PC-9 (cell line): ENCODE measurements around the gene AKR7A2. TPM values are rescaled to one million over a fixed set of nuclear protein-coding genes. Genes with fewer than 3 reads are reported as not detected.

Experiments used
- BruUV-seq: library from RNA; stranded (reverse); fragments of 400-500 nt; replicated peaks from 2 replicates; lab custom pipeline; 2021; lab: Mats Ljungman, UMichigan
- CTCF ChIA-PET: fragments of 300-600 bp; sonication (Branson Sonifier 250); formaldehyde crosslinking; loops from one replicate; lab custom pipeline; 2022; ENCODE audit warnings: antibody characterized with exemption; lab: Charles Lee
- POLR2A ChIA-PET: fragments of 300-600 bp; sonication (Branson Sonifier 250); formaldehyde crosslinking; loops from one replicate; lab custom pipeline; 2022; ENCODE audit warnings: antibody characterized with exemption; ENCODE audit not compliant: unreplicated experiment; lab: Charles Lee
- DNase-seq, 2 experiments: peaks; one replicate each; pipeline versions ENCODE4 v3.0.0 to v3.0.0-alpha.2; 2015 to 2022; ENCODE audit warnings: mixed read lengths in 1 of 2
- H2AFZ ChIP-seq: fragments of 200-600 bp; sonication (generic); 2 replicates; pipeline ENCODE4 v1.8.1; 2017; ENCODE audit warnings: antibody characterized with exemption
- H3F3A ChIP-seq: fragments of 200-600 bp; sonication (generic); 2 replicates; pipeline ENCODE4 v1.8.1; 2017; ENCODE audit warnings: antibody characterized with exemption, mild to moderate bottlenecking, low read depth; ENCODE audit not compliant: insufficient read depth
- H3K27ac ChIP-seq: fragments of 200-600 bp; sonication (generic); 2 replicates; pipeline ENCODE4 v1.6.1; 2016; ENCODE audit warnings: mixed run types
- H3K27me3 ChIP-seq: fragments of 200-600 bp; sonication (generic); 2 replicates; pipeline ENCODE4 v1.6.1; 2016; ENCODE audit warnings: low read depth, mixed run types; ENCODE audit not compliant: insufficient read depth
- H3K36me3 ChIP-seq: fragments of 200-600 bp; sonication (generic); 2 replicates; pipeline ENCODE4 v1.6.1; 2016; ENCODE audit warnings: low read depth, mixed run types
- H3K4me1 ChIP-seq: fragments of 200-600 bp; sonication (generic); replicated peaks from 2 replicates; pipeline ENCODE4 v1.6.1; 2016; ENCODE audit warnings: mixed run types; ENCODE audit not compliant: insufficient read depth
- H3K4me2 ChIP-seq: fragments of 200-600 bp; sonication (generic); 2 replicates; pipeline ENCODE4 v1.6.1; 2017; ENCODE audit warnings: mixed run types
- H3K4me3 ChIP-seq: fragments of 200-600 bp; sonication (generic); 2 replicates; pipeline ENCODE4 v1.6.1; 2016; ENCODE audit warnings: mixed run types
- H3K79me2 ChIP-seq: fragments of 200-600 bp; sonication (generic); 2 replicates; pipeline ENCODE4 v1.6.1; 2017; ENCODE audit warnings: low read depth, mixed run types
- H3K9me2 ChIP-seq: fragments of 200-600 bp; sonication (generic); 2 replicates; pipeline ENCODE4 v1.8.1; 2017; ENCODE audit warnings: mild to moderate bottlenecking; ENCODE audit not compliant: insufficient read depth
- H3K9me3 ChIP-seq: fragments of 200-600 bp; sonication (generic); 2 replicates; pipeline ENCODE4 v1.8.1; 2016; ENCODE audit warnings: low read depth; ENCODE audit not compliant: insufficient read depth
- H4K20me1 ChIP-seq: fragments of 200-600 bp; sonication (generic); 2 replicates; pipeline ENCODE4 v1.8.1; 2017; ENCODE audit not compliant: insufficient read depth
- CTCF ChIP-seq: fragments of 200-600 bp; sonication (generic); conservative IDR thresholded peaks from 2 replicates; pipeline ENCODE4 v1.6.1; 2017; ENCODE audit warnings: mixed run types, antibody characterized with exemption, mild to moderate bottlenecking, moderate library complexity
- EZH2 ChIP-seq: fragments of 200-600 bp; sonication (generic); IDR thresholded peaks from 2 replicates; pipeline ENCODE4 v1.8.0; 2017; ENCODE audit warnings: antibody characterized with exemption, low read depth
- intact Hi-C: fragments of 100-400 bp; cut with micrococcal nuclease; formaldehyde crosslinking; loops from one replicate; pipeline ENCODE4 v1.10.0; 2022; ENCODE audit not compliant: unreplicated experiment
- total RNA-seq: library from RNA; stranded (reverse); gene quantifications from 2 replicates; pipeline ENCODE4 v1.2.3, GENCODE V29; 2021

AKR7A2 gene
- total RNA-seq, 1 experiment from 2014 or later = 79.6 TPM

GRCh38 chr1:19321071-19321470, 9.1 kb upstream of the AKR7A2 start:
- Histone ChIP-seq H3K9me3 (no peaks in the 10 kb centered on the region), H3K4me2 (no peak overlapping the region), H3K79me2 (no peaks in the 10 kb centered on the region), H3K4me1 (no peaks in the 10 kb centered on the region), H3K27me3 (no peaks in the 10 kb centered on the region), H3F3A (no peaks in the 10 kb centered on the region), H3K4me3 (no peak overlapping the region), H4K20me1 (no peaks in the 10 kb centered on the region), H2AFZ (no peak overlapping the region), H3K9me2 (no peaks in the 10 kb centered on the region), H3K27ac (no peak overlapping the region), H3K36me3 (no peaks in the 10 kb centered on the region)
- no peak for DNase-seq
- CTCF ChIA-PET = no interaction called here
- BruUV-seq = no TSS peak
- intact Hi-C loops = no loop called here
- POLR2A ChIA-PET = no interaction called here
- TF ChIP-seq CTCF = no peak
- TF ChIP-seq EZH2 = no peak

DNA sequence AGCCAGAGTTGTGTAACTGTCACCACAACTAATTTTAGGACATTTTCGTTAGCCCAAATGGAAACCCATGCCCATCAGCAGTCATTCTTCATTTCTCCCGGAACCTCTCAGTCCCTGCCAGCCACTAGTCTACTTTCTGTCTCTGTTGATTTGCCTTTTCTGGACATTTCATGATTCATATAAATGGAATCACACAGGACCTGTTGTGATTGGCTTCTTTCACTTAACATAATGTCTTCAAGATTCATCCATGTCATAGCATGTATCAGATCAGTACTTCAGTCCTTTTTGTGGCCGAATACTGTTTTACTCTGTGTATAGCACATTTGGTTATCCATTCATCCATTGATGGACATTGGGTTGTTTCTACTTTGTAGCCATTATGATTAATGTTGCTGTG, 7.3 kb upstream of the AKR7A2 start:
- intact Hi-C loops = no loop called here

GRCh38 chr1:19317126-19317910, 5.4 kb upstream of the AKR7A2 start:
- POLR2A ChIA-PET = no interaction called here
- Histone ChIP-seq H3K27me3 (no peaks in the 10 kb centered on the region), H3K4me2 (no peak overlapping the region), H3K9me3 (no peaks in the 10 kb centered on the region), H3K79me2 (no peaks in the 10 kb centered on the region), H3K4me3 (no peak overlapping the region), H2AFZ (no peak overlapping the region), H3K36me3 (no peaks in the 10 kb centered on the region), H3K4me1 (peaks cover 11% of the 10 kb centered on the region), H3K9me2 (no peaks in the 10 kb centered on the region), H3K27ac (no peak overlapping the region), H3F3A (no peaks in the 10 kb centered on the region), H4K20me1 (no peaks in the 10 kb centered on the region)
- no peak for DNase-seq
- intact Hi-C loops = no loop called here
- no TSS peak for BruUV-seq
- CTCF ChIA-PET = no interaction called here
- no peak for TF ChIP-seq CTCF
- TF ChIP-seq EZH2 = no peak

More for the DNA sequence above, 7.3 kb upstream of the AKR7A2 start:
- POLR2A ChIA-PET = interaction anchor here (0.7 kb wide), 1 partner anchor 263 kb away, joined by 3 read pairs; no protein-coding TSS in a partner anchor
- Histone ChIP-seq H3K79me2 (no peaks in the 10 kb centered on the region), H3K4me3 (no peak overlapping the region), H3K36me3 (no peaks in the 10 kb centered on the region), H3K4me2 (no peak overlapping the region), H3F3A (no peaks in the 10 kb centered on the region), H3K9me3 (no peaks in the 10 kb centered on the region), H3K27me3 (no peaks in the 10 kb centered on the region), H3K27ac (no peak overlapping the region), H3K9me2 (no peaks in the 10 kb centered on the region), H3K4me1 (no peaks in the 10 kb centered on the region), H4K20me1 (no peaks in the 10 kb centered on the region), H2AFZ (no peak overlapping the region)
- DNase-seq = no peak
- TF ChIP-seq CTCF = no peak
- no peak for TF ChIP-seq EZH2
- CTCF ChIA-PET = no interaction called here
- no TSS peak for BruUV-seq
